Lung (tissue), 12 donors: ENCODE data around the gene TMEM141. TPM values are rescaled to one million over a fixed set of nuclear protein-coding genes. Genes with fewer than 3 reads are reported as not detected.

Source experiments
- ATAC-seq: fragments of 200-7000 bp; cut with Tn5 transposase; one replicate; pipeline ENCODE4 v1.9.1; 2020; ENCODE audit warnings: moderate number of reproducible peaks; ENCODE audit not compliant: insufficient read depth, low FRiP score
- DNase-seq, 3 donors: peaks; one replicate each; pipeline ENCODE4 v3.0.0-alpha.2; 2013 to 2017
- H3K27ac ChIP-seq, 2 donors: one replicate each; pipeline ENCODE4 v1.5.1; 2013; ENCODE audit warnings: mild to moderate bottlenecking in 2 of 2, moderate library complexity in 2 of 2, control low read depth in 1 of 2, inconsistent platforms in 1 of 2, low read depth in 1 of 2, low read length in 1 of 2
- H3K27me3 ChIP-seq, 3 donors: one replicate each; pipeline ENCODE4 v1.5.1; 2013; ENCODE audit warnings: low read length in 2 of 3; ENCODE audit not compliant: control insufficient read depth in 3 of 3, insufficient read depth in 3 of 3
- H3K36me3 ChIP-seq, 4 donors: one replicate each; pipeline ENCODE4 v1.5.1; 2013; ENCODE audit warnings: low read length in 4 of 4, mild to moderate bottlenecking in 1 of 4, moderate library complexity in 1 of 4; ENCODE audit not compliant: control insufficient read depth in 4 of 4, insufficient read depth in 4 of 4
- H3K4me1 ChIP-seq, 5 donors: one replicate each; pipeline ENCODE4 v1.5.1; 2013; ENCODE audit warnings: low read length in 5 of 5, mild to moderate bottlenecking in 2 of 5, moderate library complexity in 1 of 5; ENCODE audit not compliant: control insufficient read depth in 5 of 5, insufficient read depth in 5 of 5
- H3K4me3 ChIP-seq: one replicate; pipeline ENCODE4 v1.5.1; 2013; ENCODE audit warnings: mild to moderate bottlenecking, control low read depth, moderate library complexity
- H3K9ac ChIP-seq, 2 donors: one replicate each; pipeline ENCODE4 v1.5.1; 2013; ENCODE audit warnings: low read length in 2 of 2, control low read depth in 1 of 2; ENCODE audit not compliant: insufficient read depth in 1 of 2
- H3K9me3 ChIP-seq, 4 donors: one replicate each; pipeline ENCODE4 v1.5.1; 2013; ENCODE audit warnings: low read length in 3 of 4, mild to moderate bottlenecking in 1 of 4, moderate library complexity in 1 of 4; ENCODE audit not compliant: control insufficient read depth in 4 of 4, insufficient read depth in 3 of 4
- CTCF ChIP-seq: IDR thresholded peaks from 2 replicates; pipeline ENCODE4 v1.5.1; 2012; ENCODE audit warnings: mild to moderate bottlenecking; ENCODE audit errors: control extremely low read depth, extremely low read depth
- WGBS, 2 donors: extraction: QIAGEN DNeasy Blood & Tissue Kit; methylation state at CpG; one replicate each; pipeline ENCODE4 v1.1.7; 2013; 5-methylcytosine and 5-hydroxymethylcytosine counted together
- polyA plus RNA-seq, 2 donors: library from polyadenylated mRNA; stranded (reverse); fragments of 200-250 nt; gene quantifications; one replicate each; pipeline ENCODE4 v1.2.1, GENCODE V29; 2013
- total RNA-seq, 2 donors: library from RNA; depleted of rRNA in 1 of 2; stranded (reverse); fragments of >200 nt in 1 of 2; gene quantifications; one replicate each; pipeline ENCODE4 v1.2.1, GENCODE V29; 2014 to 2021
- donor health status: control.
- donor health status: control.
- donor health status: Bipolar disorder and iron deficiency.
- donor health status: healthy.
- donor health status: DM: yes; HTN: yes; CAD: no.

Gene TMEM141
- total and polyA plus RNA-seq, 4 donors = 56.5 to 177 (median 113) TPM

DNA sequence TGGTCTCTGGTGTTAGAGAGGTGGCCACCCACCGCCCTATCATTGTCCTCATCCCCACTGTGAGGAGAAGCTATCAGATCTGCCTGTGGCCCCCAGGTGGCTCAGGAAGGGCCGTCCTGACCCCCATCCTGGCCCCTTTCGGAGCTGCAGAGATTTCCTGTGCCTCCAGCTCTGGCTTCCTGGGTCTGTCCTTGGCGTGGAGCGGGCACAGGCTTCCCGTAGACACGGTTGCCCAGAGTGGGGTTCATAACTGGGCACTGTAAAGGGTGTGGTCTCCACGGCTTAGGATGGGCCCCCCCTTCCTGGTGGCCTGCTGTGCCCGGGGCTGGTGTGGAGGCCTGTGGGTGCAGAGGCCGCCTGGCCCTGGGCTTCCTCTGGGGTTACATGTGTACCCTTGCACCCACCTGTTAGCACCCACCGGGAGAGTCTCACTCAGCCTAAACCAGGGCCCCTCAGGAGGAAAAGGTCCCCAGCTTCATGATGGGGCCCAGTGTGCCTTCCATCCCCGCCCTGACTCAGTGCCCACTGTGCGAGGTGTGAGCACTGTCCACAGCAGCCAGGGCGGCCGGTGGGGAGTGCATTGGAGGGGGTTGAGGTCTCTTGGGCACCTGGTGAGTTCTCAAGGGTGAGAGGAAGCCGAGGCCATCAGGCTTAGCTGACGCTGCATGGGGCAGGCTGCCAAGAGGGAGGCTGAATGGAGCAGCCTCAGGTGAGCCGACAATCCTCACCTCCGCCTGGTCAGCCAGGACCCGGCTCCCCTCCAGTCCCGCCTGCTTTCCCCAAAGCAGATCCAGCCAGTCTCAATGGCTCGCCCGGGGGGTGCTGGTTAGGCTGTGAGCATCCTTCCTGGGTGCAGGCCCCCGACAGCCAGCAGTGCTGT is 35.8 kb downstream of the TMEM141 start:
- no peak overlapping the region for H3K4me3 ChIP-seq
- no peak overlapping the region for H3K27ac ChIP-seq
- H3K4me1 ChIP-seq = peaks cover 0 to 1% (median 0%) of the 10 kb centered on the region in 5 donors
- H3K9ac ChIP-seq = no peak overlapping the region
- peaks cover 0 to 77% (median 19%) of the 10 kb centered on the region in 4 donors for H3K36me3 ChIP-seq
- ATAC-seq (no peak), DNase-seq (no peak)
- H3K9me3 ChIP-seq = no peaks in the 10 kb centered on the region
- 93% methylated on average over 24 of the region's 24 CpGs for WGBS, 2 donors
- TF ChIP-seq CTCF = no peak
- no peaks in the 10 kb centered on the region for H3K27me3 ChIP-seq

DNA sequence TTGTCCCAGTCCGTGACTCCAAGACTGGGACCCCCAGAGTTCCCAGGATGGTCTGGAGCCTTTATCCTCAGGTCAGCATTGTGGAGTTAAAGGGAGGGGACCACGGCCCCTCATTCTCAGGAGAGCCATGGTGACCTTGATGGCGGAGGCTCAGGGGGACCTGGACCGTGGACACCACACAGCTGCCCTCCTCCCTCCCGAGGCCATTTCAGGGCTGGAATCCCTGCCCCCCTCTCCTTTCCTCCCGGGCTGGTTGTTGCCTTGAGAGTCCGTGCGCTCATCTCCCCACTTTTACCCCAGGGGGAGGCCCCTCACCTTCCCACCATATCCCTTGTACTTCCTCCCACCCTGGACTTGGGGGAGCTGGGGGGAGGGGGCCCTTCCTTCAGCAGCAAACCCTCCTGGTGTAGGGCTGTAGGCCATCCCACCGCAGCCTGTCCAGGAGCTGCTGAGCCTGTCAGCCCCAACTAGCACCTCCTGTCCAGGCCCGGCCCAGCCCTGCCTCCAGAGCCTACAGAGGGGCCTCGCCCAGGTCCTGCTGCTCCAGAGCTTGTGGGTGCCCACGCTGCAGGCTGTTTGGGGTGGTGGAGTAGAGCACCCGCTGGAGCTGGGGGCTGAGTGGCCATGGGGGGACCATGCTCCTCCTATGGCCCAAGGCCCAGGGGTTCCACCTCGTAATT is 36.8 kb downstream of the TMEM141 start:
- Histone ChIP-seq H3K27ac (no peak overlapping the region), H3K36me3 (peaks cover 0 to 83% (median 21%) of the 10 kb centered on the region in 4 donors), H3K9ac (no peak overlapping the region), H3K9me3 (no peaks in the 10 kb centered on the region), H3K27me3 (no peaks in the 10 kb centered on the region), H3K4me3 (no peak overlapping the region), H3K4me1 (no peaks in the 10 kb centered on the region)
- DNase-seq (no peak), ATAC-seq (no peak)
- WGBS, 2 donors = 93 to 97% methylated on average over 14 of the region's 14 CpGs
- no peak for TF ChIP-seq CTCF

GRCh38 chr9:136828474-136829140 is 37.5 kb downstream of the TMEM141 start:
- H3K4me3 ChIP-seq = no peak overlapping the region
- 96% methylated on average over 31 of the region's 31 CpGs for WGBS, 2 donors
- peaks cover 0 to 82% (median 18%) of the 10 kb centered on the region in 4 donors for H3K36me3 ChIP-seq
- H3K9ac ChIP-seq = no peak overlapping the region
- DNase-seq (no peak), ATAC-seq (no peak)
- no peaks in the 10 kb centered on the region for H3K27me3 ChIP-seq
- H3K9me3 ChIP-seq = no peaks in the 10 kb centered on the region
- TF ChIP-seq CTCF = no peak
- H3K27ac ChIP-seq = no peak overlapping the region
- H3K4me1 ChIP-seq = no peaks in the 10 kb centered on the region
